GM12874 (cell line): Measurements from ENCODE around the gene FANCC.
A peak's percentile ranks its signal among the peaks of the same experiment; 100 is the strongest.

Experiments used
- TF ChIP-seq, protein P1 (sequence below): IDR thresholded peaks from 2 replicates; pipeline ENCODE4 v1.5.1; 2011; ENCODE audit warnings: low read depth, mild to moderate bottlenecking, control low read depth, low read length, moderate library complexity; ENCODE audit not compliant: insufficient read depth

Gene FANCC

GRCh38 chr9:95193480-95193879 lies 124.0 kb downstream of the FANCC start:
- TF ChIP-seq, protein P1, sequence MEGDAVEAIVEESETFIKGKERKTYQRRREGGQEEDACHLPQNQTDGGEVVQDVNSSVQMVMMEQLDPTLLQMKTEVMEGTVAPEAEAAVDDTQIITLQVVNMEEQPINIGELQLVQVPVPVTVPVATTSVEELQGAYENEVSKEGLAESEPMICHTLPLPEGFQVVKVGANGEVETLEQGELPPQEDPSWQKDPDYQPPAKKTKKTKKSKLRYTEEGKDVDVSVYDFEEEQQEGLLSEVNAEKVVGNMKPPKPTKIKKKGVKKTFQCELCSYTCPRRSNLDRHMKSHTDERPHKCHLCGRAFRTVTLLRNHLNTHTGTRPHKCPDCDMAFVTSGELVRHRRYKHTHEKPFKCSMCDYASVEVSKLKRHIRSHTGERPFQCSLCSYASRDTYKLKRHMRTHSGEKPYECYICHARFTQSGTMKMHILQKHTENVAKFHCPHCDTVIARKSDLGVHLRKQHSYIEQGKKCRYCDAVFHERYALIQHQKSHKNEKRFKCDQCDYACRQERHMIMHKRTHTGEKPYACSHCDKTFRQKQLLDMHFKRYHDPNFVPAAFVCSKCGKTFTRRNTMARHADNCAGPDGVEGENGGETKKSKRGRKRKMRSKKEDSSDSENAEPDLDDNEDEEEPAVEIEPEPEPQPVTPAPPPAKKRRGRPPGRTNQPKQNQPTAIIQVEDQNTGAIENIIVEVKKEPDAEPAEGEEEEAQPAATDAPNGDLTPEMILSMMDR: no peak

- TF ChIP-seq, protein P1: peak; percentile 10; the same call in 1 of the 2 replicates
These were observed 124.4 kb downstream of the FANCC start for GRCh38 chr9:95193067-95193466.

- TF ChIP-seq, protein P1: no peak
These were observed 124.9 kb downstream of the FANCC start for GRCh38 chr9:95192631-95193030.

- TF ChIP-seq, protein P1: no peak
These were observed 127.1 kb downstream of the FANCC start for GRCh38 chr9:95190413-95190812.

DNA sequence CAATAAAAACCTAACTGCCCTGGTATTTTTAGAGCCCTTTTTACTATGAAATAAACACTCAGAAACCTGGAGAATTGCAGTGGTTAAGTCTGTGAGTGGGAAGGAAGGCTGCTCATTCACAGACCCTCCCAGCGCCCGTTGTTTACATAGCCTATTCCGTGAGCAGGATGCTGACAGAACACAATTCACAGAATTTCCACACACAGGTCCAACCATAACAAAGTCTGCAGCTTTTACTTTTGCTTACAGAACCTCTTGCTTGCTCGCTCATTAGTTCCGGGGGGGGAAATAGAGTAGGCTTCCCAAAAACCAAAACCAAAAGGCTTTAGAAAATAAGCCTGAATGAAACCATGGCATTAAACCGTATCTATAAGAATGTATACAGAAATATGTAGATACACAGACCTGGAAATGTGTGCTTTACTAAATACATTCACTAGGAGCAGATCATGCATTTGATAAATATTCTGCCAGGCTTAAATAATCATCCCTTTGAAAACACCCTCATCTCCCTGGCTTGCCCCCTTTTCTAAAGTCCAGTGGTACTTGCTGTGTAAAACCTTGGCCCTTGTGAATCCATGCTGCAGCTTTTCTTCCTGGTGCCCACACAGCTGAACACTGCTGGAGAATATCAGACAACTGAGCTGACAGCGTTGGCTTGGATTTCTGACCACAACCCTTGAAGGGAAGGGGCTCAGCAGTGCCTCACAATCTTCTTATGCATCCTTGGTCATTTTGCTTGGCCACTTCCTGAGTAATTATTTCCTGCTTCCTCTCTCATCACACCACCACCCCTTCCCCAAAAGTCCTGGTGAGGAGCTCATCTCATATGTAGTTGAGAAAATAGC lies 128.0 kb downstream of the FANCC start:
- TF ChIP-seq, protein P1: no peak

DNA sequence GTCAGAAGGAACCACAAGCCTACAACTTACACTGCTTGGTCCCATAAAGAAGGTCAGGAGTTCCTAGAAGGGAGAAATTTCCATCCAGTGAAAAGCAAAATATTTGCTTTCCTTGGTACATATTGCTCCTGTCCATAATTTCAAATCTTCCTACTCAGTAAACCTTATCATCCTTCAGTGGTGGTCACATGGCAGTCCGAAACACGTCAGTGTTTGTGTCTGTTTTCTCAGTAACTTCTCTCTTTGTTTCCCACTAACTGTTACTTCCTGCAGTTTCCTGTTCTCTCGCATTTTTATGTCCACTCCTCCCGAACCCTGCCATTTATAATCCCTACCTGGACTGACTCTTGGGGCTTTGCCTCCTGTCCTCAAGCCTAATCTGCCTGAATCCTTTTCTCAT lies 129.1 kb downstream of the FANCC start:
- TF ChIP-seq, protein P1: no peak

DNA sequence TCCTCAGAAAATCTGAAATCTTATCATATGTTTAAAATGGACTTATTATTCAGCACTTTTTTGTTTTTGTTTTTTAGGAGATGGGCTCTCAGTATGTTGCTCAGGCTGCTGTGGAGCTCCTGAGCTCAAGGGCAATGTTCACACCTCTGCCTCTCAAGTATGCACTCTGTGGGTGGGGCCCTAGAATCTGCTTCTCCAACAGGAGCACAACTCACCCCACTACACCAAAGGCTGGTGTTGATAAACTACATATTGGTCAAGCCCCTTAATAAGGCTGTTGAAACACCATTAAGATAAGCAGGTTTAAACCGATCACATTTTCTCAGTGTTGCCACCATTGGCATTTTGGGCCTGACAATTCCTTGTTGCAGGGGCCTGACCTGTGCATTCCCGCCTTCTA lies 131.6 kb downstream of the FANCC start:
- TF ChIP-seq, protein P1: no peak
